Measurements from ENCODE around the gene ARID2.
A peak's percentile ranks its signal among the peaks of the same experiment; 100 is the strongest.

The ARID2 gene, protein sequence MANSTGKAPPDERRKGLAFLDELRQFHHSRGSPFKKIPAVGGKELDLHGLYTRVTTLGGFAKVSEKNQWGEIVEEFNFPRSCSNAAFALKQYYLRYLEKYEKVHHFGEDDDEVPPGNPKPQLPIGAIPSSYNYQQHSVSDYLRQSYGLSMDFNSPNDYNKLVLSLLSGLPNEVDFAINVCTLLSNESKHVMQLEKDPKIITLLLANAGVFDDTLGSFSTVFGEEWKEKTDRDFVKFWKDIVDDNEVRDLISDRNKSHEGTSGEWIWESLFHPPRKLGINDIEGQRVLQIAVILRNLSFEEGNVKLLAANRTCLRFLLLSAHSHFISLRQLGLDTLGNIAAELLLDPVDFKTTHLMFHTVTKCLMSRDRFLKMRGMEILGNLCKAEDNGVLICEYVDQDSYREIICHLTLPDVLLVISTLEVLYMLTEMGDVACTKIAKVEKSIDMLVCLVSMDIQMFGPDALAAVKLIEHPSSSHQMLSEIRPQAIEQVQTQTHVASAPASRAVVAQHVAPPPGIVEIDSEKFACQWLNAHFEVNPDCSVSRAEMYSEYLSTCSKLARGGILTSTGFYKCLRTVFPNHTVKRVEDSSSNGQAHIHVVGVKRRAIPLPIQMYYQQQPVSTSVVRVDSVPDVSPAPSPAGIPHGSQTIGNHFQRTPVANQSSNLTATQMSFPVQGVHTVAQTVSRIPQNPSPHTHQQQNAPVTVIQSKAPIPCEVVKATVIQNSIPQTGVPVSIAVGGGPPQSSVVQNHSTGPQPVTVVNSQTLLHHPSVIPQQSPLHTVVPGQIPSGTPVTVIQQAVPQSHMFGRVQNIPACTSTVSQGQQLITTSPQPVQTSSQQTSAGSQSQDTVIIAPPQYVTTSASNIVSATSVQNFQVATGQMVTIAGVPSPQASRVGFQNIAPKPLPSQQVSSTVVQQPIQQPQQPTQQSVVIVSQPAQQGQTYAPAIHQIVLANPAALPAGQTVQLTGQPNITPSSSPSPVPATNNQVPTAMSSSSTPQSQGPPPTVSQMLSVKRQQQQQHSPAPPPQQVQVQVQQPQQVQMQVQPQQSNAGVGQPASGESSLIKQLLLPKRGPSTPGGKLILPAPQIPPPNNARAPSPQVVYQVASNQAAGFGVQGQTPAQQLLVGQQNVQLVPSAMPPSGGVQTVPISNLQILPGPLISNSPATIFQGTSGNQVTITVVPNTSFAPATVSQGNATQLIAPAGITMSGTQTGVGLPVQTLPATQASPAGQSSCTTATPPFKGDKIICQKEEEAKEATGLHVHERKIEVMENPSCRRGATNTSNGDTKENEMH (N-terminal part only)

DNA sequence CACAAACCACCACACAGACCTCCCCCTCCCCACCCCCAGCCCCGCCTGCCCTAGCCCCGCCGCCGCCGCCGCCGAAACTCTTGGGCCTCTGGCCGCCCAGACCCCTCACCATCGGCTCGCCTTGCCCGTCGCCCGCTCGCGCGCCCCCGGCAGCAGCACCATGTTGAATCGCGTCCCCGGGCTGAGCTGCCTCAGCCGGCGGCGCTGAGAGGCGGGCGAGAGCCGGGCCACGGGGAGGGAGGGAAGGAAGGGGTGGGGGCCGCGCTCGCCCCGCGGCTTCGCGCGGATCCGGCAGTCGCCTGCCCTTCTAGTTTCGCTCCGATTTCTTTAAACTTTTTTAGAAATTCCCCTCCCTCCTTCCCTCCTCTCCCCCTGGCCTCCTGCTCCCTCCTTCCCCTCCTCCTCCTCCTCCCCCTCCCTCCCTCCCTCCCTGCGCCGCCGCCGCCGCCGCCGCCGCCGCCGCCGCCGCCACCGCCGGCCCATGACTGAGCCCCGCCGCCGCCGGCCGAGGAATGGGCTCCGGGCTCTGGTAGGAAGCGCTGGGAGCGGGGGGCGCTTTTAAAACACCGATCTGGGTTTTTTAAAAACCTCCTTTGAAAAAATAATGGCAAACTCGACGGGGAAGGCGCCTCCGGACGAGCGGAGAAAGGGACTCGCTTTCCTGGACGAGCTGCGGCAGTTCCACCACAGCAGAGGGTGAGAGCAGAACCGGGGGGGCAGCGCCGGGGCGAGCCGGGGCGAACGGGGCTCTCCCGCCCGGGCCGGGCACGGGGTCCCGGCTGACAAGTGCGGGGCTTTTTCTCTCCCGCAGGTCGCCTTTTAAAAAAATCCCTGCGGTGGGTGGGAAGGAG lies at the start of gene ARID2:
ARID2 (plus strand) TSS at position 474 of the 851 bp plus-strand sequence; CDS start at position 605, 131 bp downstream.
- peak; percentile 85 for DNase-seq

DNA sequence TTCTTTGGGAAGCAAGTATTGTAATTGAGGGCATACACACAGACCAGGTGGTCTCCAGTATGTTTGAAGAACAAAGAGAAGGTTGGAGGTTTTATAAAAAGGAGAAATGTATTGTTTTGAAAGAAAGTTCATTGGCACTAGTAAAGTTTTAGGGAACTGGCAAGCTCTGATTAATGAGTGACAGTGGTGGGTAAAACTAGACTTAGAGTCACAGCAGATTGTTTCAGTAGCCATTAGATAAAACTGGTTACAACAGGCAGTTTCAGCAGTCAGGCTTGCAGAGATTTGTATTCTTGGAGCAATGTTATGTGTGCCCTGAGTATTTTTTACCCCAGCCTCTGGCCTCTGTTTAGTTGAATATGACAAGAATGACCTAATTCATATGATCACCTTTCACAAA lies 49.1 kb upstream of the ARID2 start:
- no peak for DNase-seq

DNA sequence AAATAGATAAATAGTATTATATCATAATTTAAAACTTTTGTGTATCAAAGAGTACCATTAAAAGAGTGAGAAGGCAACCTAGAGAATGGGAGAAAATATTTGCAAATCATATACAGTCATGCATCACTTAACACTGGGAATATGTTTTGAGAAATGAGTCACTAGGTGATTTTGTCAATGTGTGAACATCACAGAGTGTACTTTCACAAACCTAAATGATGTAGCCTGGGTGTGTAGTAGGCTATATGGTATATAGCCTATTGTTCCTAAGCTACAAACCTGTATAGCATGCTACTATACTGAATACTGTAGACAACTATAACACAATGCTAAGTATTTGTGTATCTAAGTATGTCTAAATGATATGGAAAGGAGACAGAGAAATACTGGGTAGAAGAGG lies 48.0 kb upstream of the ARID2 start:
- no peak for DNase-seq

DNA sequence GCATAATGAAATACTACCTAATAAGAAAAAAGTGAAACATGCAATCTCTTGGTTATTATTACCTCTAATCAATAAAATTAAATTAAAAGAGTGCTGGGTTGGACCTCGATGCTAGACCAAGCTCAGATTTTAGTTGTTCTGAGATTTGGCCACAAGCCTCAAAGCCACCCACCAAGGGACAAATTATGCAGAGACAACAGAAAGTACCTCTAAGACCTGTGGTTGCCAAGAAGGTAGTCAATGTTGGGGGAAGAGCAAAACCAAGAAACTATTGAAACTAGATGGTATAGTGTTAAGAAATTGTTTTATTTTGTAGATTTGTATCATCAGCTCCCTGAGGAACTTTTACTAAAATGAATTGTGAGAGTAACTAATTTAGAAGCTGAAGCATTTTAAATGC lies 43.8 kb upstream of the ARID2 start:
- DNase-seq: no peak

DNA sequence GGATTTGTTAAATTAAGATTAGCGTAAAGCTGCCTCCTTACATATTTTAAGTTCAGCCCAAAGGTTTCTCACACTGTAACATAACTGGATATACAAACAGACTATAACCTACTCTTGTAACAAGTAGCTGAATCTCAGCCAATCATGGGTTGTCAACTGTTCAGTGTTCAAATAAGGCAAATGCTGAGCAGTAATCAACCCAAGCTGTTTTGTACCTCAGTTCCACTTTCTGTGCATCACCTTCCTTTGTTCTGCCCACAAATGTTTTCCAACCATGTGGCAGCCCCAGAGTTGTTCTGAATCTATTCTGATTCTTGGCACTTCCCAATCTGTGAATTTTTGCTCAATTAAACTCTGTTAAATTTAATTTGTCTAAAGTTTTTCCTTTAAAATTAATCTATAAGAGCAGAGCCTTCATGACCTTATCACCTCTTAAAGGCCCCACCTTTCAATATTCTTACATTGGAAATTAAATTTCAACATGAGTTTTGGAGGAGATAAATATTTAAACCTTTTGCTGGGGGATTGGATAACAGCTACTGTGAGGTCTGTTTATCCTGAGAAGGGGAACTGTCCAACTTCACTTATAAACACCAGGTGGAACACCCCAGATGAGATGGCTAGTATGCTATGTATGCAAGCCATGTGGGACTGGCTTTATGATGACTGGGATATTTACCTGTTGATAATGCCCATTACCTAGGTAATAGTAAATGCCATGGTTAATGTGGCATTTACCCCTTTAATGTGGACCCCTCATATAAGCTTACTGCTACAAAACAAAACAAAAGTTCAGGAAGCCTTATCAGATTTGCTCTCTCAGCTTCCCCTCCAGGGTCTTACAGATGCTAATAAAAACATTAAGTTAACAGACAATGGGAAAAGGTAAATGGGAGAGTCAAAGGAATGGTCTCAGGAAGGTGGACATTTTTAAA lies 42.2 kb upstream of the ARID2 start:
- DNase-seq: no peak

DNA sequence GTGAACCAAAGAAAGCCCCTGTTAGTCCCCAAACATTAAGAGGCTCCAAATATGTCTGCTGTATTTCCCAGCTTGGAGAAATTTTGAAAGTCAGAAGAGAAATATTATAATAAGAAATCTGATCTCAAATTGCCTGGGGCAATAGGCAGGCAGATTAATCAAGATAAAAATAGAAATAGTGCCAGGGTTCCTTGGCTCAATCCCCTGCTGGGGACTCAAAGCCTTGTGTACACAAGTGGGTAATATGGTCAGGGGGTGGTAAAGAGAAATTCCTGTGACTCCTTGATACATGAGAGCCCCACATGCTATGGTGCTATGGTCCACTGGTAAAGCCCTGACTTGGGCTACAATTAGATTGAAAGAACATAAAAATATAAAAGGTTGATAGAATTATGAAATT lies 41.3 kb upstream of the ARID2 start:
- no peak for DNase-seq

DNA sequence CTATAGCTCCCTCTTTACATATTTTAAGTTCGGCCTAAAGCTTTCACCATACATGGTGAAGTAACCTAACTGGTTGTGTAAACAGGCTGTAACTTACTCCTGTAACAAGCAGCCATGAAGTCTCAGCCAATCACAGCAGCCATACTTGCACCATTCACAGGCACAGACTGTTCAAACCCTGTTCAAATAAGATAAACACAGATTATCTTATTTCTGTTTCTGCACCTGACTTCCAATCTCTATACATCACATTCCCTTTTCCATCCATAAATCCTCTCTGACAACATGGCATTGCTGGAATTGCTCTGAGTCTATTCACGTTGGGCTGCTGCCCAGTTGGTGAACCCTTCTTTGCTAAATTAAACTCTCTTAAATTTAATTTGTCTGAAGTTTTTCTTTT lies 34.5 kb upstream of the ARID2 start:
- no peak for DNase-seq

DNA sequence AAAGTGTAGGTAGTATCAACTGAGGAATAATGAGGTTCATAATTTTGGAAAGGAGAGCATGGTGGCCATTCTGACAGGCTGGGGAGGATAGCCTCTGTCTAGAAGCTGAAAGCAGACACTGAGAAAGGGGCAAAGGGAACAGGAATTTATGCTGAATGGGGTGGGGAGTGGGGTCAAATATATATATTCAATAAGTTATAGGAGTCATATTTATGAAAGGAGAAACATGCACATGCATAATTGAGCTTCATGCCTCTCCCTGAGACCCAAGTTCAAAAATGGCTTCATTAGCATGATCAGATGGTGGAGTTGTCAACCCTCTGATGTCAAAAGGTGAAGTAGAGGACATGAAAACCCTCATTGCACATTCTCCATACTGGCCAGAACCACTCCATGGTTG lies 33.9 kb upstream of the ARID2 start:
- no peak for DNase-seq

DNA sequence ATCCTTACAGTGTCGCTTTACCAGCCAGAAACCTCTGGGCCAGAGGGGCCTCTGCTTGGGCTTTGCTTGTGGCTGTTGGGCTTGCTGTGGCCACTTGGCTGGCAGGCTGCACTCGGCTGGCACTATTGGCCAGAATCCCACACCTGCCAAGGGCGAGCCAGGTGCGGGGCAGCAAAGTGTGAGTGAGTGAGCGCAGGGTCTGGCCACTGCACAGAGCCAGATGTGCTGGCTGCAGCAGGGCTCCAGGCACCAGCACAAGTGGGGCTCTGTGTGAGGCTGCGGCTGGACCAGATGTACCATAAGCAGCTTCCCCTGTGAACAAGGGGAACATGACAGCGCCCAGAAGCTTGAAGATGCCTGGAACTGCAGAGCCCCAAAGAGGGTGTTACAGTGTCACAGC lies 33.5 kb upstream of the ARID2 start:
- DNase-seq: no peak

DNA sequence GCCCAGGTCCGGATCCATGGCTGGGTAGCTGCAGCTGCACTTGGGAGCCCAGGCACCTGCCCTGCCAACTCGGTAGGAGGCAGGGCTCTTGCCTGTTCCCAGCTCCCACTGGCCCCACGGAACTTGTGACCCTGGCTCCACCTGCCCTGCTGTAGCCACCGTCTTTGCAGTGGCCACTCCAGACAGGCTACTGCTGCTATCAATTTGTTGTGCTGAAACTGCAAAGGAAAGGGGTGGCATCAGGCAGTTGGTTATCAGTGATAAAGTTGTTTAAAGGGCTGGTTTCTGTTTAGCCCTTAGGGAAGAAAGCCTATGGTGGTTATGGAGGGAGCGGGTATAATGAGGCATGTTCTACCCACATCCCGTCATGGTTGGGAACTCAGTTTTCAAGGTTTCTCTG lies 32.1 kb upstream of the ARID2 start:
- no peak for DNase-seq

DNA sequence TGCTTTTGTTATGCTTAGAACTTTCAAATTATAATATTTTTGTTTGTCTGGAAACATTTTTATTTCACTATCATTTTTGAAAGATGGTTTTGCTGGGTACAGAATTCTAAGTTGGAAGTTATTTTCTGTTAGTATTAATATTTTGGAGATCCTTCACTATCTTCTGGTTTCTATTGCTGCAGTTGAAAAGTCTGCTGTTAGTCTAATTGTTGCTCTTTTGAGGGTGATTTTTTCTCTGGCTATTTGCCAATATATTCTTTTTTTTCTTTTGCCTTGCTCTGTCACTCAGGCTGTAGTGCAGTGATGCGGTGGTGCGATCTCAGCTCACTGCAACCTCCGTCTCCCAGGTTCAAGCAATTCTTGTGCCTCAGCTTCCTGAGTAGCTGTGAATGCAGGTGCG lies 28.2 kb upstream of the ARID2 start:
- DNase-seq: no peak

DNA sequence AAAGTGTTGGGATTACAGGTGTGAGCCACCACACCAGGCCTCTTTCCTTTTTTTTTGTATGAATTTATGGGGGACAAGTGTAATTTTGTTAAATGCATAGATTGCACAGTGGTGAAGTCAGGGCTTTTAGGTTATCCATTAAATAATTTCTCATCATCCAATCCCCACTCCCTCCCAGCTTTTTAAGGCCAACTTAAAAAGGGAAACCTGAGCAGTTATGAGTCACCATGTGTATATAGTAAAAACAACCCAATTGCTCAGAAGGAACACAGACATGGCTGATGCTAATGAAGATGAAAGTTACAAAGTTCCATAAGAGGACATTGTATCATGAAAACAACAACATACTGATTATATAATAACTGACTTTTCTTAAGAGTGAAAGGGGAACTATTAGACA lies 25.6 kb upstream of the ARID2 start:
- no peak for DNase-seq

DNA sequence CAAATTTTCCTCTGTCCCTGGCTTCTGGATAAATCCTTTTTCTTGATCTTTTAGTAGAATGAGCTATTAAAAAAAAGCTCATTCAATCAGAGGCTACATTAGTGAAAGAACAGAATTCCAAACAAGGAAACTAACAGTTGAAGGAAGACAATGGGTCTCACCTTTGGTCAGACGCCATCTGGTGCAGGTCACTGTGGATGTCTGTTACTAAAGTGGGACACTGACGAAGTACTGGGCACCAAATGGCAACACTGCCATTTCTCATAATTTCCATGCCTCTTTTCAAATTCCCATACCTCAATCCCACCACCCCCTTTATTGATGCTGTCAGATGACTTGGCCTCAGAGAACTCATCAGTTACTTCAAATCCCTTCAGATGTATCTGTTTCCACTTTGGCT lies 24.5 kb upstream of the ARID2 start:
- no peak for DNase-seq

DNA sequence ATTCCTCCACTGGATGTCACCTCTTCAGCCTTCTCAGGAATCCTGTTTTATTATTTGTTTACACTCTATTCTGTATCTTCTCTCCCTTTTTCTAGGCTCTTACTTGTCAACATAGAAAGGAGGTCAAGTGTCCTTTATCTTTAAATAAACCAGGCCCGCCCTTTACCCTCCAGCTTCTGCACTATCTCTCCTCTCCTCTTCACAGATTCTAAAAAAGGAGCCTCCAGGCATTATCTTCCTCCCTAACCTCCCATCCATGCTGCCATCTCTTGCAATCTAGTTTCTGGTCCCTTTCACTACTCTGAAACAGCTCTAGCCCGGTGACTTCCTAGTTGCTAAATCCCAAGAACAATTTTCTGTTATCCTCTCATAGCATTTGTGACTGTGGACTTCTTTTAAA lies 24.1 kb upstream of the ARID2 start:
- DNase-seq: peak; percentile 73

DNA sequence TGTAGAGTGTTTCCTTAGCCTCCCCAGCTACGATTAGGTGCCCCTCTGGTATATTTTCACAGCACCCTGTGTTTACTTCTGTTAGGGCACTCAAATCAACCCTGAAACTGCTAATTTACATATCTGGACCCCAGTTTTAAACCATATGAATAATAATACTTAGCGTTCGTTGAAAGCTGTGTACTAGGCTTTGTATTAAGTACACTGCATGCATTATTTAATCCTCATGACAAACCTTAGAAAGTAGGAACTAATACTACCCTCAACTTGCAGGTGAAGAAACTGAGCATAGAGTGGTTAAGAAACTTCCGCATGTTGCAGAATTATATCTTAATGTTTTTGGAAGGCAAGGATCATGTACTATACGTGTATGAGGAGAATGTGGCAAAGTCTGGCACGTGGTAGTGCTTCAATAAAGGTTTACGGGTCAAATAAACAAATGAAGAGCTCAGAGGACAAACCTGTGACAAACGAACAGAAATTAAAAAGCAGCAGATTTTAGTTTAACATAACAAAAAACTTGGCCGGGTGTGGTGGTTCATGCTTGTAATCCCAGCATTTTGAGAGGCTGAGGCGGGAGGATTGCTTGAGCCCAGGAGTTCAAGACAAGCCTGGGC lies 22.2 kb upstream of the ARID2 start:
- no peak for DNase-seq

DNA sequence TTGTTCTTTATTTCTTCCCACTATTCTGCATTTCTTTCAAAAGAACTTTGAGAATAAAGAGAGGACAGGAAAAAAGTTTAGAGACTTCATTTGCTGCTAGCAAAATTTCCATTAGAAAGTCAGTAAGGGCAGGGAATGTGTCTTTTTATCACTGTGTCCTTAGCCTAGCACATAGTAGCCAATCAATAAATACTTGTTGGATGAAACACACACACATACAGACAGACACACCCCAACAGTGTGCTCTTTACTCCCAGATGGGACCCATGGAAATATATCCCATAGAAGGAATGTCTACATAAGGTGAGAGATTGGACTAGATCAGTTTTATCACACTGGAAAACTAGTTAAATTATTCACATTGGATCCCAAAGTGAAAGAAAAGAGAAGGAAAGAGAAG lies 21.1 kb upstream of the ARID2 start:
- DNase-seq: no peak

DNA sequence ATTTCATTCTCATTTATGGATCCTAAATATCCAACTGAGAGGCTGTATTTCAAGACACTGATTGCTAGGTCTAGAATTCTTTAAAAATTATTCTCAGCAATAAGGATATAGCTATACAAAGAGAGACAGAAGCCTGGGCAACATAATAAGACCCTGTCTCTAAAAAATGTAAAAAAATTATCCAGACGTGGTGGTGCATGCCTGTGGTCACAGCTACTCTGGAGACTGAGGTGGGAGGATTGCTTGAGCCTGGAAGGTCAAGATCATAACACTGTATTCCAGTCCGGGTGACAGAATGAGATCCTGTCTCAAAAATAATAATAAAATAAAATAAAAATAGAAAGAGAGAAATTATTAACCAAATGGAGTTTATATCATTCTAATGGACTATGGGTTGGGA lies 20.6 kb upstream of the ARID2 start:
- no peak for DNase-seq

DNA sequence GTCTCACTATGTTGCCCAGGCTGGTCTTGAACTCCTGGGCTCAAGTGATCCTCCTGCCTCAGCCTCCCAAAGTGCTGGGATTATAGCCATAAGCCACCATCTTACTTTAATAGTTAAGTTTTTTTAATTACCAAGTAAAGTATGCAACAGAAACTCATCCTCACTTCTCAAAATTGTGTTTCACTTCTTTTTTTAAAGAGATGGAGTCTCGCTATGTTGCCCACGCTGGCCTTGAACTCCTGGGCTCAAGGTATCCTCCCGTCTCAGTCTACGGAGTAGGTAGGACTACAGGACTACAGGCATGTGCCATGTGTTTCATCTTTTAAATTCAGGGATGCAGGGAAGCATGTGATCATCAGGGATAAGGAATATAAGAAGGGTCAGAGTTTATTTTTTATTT lies 17.2 kb upstream of the ARID2 start:
- no peak for DNase-seq

DNA sequence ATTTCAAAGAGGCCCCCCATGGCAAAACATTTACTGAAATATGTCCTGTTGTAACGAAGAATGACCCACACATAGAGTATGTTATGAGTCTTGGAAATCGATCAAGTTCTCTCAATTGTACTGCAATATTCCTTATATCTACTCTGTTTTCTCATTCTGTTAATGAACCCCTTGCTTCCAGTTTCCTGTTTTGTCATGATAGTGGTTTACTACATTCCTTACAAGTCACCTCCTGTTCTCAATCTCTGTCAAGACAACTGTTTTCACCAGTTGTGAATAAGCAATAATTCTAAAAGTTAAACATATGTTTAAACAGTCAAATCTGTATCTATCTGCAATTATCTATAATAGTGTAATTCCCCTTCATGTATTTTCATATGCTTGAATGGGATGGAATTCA lies 16.4 kb upstream of the ARID2 start:
- no peak for DNase-seq

DNA sequence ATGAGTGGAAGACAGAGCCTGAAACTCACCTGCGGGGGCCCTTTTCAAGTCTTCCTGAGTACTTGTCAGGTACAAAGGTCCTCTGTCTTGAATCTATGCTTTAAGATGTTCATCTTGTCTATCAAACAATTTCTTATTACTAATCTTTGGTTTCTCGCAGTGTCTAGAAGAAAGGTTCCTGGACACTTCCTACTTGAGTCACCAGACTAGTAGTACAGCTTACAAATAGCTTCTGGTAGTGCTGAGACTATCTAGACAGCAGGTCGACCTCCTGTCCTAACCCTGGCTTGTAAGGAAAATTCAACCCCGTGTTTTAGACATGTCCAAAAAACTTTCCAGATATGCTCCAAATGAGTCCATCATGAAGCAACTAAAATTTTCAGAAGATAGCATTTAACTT lies 11.2 kb upstream of the ARID2 start:
- no peak for DNase-seq

DNA sequence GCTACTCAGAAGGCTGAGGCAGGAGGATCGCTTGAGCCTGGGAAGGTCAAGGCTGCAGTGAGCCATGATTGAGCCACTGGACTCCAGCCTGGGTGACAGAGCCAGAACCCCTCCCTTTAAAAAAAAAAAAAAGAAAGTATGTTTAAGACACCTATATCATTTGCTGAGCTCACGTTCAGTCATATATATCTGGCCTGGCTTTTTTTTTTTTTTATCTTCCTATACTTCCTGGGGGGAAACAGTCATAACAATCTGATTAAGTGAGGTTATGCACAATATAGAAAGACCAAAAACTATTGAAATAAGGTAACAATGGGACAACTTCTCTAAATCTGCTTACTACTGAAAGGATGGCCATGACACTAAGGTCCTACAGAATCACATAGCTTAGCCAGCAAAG lies 9.4 kb upstream of the ARID2 start:
- no peak for DNase-seq

All from islet precursor cell (in vitro differentiated cells).